NCI-H1930 (cell line): ENCODE results near the gene OFD1.

Experiments
- DNase-seq, 2 experiments: peaks; one replicate each; lab custom pipeline; 2025; lab: John Stamatoyannopoulos, UW

Gene OFD1

GRCh38 chrX:13793897-13794296 is 59.3 kb downstream of the OFD1 start:
- no peak for DNase-seq

GRCh38 chrX:13794417-13794816 is 59.9 kb downstream of the OFD1 start:
- no peak for DNase-seq

DNA sequence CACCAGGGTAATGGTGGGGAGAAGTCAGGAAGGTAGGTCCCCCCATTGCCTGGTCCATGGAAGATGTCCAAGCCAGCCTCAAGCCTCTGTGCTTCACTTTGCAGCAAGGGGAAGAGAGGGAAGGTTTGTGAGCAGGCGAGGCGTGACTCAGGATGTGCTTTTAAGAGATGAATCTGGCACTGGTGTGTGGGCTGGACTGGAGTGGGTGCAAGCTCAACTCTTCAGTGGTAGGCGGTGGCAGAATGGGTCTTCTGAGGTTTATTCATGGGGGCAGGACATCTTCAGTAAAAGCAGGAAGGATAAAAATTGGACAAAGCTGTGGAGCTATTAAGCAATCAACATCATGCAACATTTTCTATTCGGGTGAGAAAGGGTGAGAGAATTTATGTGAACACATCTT is 63.0 kb downstream of the OFD1 start:
- DNase-seq = no peak

- DNase-seq = no peak
Observed at GRCh38 chrX:13798184-13798583, 63.6 kb downstream of the OFD1 start.

GRCh38 chrX:13803116-13803515 is 68.6 kb downstream of the OFD1 start:
- no peak for DNase-seq

- no peak for DNase-seq
Observed at GRCh38 chrX:13805241-13805640, 70.7 kb downstream of the OFD1 start.

GRCh38 chrX:13808293-13808692 is 73.7 kb downstream of the OFD1 start:
- no peak for DNase-seq

DNA sequence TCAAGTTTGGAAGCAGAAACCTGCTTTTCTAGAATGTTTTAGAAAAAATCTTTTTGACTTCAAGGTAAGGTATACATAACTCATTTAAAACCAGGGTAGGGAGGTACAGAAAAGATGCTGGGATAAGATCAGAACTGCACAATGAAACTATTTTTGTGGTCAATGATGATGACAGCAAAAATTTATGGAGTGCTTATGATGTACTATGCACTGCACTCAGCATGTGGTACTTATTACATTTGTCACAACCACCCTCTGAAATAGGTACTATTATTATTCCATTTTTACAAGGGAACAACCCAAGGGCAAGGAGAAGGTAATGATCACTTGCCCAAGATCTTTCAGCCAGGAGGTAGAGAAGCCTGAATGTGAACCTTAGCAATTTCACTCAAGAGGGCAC is 74.3 kb downstream of the OFD1 start:
- DNase-seq = no peak

DNA sequence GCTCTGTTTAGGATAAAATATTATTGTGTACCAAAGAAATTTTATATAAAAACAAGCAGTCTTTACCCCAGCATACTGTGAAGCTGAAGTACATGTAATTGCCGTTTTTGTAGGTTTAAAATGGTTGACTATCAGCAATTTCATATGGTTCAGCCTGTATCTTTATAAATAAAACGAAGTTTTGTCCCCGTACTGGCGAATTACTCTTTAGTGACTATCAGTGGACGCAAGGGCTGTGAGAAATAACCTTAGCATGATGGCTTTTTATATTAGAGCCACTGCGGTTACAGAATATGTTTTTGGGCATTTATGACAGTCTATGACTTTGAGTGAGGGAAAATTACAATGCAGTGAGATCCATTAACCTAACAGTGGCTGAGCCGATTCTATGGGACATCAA is 81.1 kb downstream of the OFD1 start:
- no peak for DNase-seq

DNA sequence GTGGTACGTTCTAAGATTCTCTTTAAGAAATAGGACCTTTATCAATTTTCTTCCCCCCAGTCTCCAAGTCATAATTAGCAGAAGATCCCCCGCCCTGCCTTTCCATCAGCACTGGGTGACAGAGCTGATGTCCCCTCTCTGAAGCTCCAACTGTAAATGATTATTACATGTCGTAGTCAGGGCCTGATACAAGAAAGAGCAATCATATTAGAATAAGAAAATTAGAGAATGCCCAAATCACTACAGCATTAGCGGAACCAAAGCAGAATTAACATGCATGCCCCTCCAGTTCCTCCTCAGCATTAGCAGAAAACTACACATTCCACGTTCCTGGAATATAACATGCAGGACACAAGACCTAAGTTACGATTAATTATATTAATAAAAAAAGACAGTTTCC is 81.6 kb downstream of the OFD1 start:
- no peak for DNase-seq

DNA sequence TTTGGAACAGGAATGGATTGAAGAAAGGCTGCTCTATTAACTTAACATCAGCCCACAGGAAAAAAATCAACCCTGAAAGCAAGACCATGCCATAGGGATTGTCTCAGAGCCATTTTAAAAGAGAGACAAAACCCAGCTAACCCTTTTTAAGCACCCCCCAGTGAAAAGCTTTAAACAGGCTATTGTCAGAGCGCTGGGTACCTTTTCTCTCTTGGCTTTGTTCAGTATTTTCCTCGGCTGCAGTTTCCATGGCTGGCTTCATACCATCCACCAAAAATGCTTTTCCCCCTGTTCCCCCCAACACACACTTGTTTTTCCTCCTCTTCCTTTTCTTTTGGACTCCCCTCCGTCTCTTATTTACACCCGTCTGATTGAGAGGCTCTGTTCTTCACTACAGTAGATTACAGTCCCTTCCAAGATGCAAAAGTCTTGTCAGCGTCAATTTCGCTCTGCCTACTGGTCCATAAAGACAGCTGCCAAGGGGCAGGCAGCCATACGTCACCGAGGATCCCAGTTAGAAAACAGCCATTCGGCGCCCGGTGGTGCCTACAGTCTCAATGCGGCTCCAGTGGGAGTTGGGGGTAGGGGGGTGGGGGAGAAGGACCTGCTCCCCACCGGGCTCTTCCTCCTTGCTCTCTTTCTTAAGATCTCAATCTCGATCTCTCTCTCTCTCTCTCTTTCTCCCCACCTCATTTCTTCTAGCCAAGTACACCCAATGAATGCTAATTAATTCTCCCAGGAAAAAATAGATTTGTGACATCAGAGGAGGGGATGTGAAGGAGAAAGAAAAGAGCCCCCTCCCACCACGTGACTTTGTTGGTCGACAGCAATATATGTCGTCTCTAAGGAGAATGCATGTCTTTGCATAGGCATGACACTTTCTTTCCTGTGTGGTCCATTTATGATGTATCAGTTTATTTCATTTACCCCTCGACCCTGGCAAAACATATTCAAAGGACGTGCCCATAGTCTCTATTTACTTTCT is 82.4 kb downstream of the OFD1 start, which contains the start of gene GPM6B:
GPM6B (minus strand) TSS at position 451 of the 985 bp plus-strand sequence; CDS start at position 262, 189 bp downstream.
- no peak for DNase-seq
